Measurements from ENCODE around the gene GOLGA5.
A peak's percentile ranks its signal among the peaks of the same experiment; 100 is the strongest.
"Not testable (repeated sequence)": the region's sequence is repeated elsewhere in the genome, so short reads cannot be mapped to it uniquely, and the experiment has no call there.

GOLGA5 gene

GRCh38 chr14:92768795-92769194 is 25.3 kb upstream of the GOLGA5 start:
- Histone ChIP-seq H3K9me3 (replicated peaks in 1 of 11) (no peaks in the 10 kb centered on the region), H3K4me2 (peak overlapping the region; percentile 6 to 94 (median 40); a peak in 19 of 22 replicates)
- no peak for TF ChIP-seq Cebpa-rat (IDR thresholded peaks at IDR 0.05)

GRCh38 chr14:92770484-92770883 is 23.6 kb upstream of the GOLGA5 start:
- Histone ChIP-seq H3K4me2 (peak overlapping the region in 3 of 11 experiments; percentile 72 to 94 (median 83); a peak in 6 of 22 replicates), H3K36me3 (no peaks in the 10 kb centered on the region), H3K27ac (peak overlapping the region in 4 of 11 experiments; percentile 68 to 99 (median 94); a peak in 8 of 22 replicates), H3K4me3 (no peak overlapping the region), H4K20me1 (no peaks in the 10 kb centered on the region), H3K9me3 (replicated peaks in 1 of 11) (no peaks in the 10 kb centered on the region), H3K9ac (peak overlapping the region in 3 of 11 experiments; percentile 77 to 88 (median 87); a peak in 6 of 22 replicates), H3K27me3 (no peaks in the 10 kb centered on the region), H3K4me1 (peaks cover 26 to 100% (median 31%) of the 10 kb centered on the region in 10 experiments)
- TF ChIP-seq Cebpa-rat (IDR thresholded peaks at IDR 0.05) = no peak

More at GRCh38 chr14:92768795-92769194, 25.3 kb upstream of the GOLGA5 start:
- Histone ChIP-seq H3K27me3 (no peaks in the 10 kb centered on the region), H3K4me3 (no peak overlapping the region; a peak in 1 of 20 replicates), H3K4me1 (peaks cover 12 to 99% (median 27%) of the 10 kb centered on the region in 10 experiments), H3K9ac (peak overlapping the region in 3 of 11 experiments; percentile 52 to 88 (median 87); a peak in 7 of 22 replicates), H4K20me1 (no peaks in the 10 kb centered on the region), H3K27ac (peak overlapping the region in 4 of 11 experiments; percentile 37 to 99 (median 94); a peak in 7 of 22 replicates), H3K36me3 (no peaks in the 10 kb centered on the region)

DNA sequence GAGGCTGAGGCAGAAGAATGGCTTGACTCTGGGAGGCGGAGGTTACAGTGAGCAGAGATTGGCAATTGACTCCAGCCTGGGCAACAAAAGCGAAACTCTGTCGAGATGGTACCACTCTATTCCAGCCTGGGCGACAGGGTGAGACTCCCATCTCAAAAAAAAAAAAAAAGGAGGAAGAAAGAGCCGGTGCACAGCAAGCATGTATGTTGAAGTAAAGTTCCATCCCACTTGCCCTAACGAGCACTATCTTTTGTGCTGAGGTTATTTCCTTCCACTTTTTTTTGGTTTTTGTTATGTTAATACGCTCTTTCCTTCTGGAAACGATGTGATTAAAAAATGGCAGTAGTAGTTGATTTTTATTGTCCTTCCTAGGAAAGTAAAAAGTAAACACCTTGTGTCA is 19.5 kb upstream of the GOLGA5 start:
- Histone ChIP-seq H3K27me3 (no peaks in the 10 kb centered on the region), H3K4me1 (peaks cover 39 to 100% (median 47%) of the 10 kb centered on the region in 10 experiments), H3K4me2 (peak overlapping the region; percentile 56 to 94 (median 73)), H3K27ac (peak overlapping the region in 10 of 11 experiments; percentile 38 to 96 (median 70); a peak in 18 of 22 replicates), H3K4me3 (no peak overlapping the region; a peak in 1 of 20 replicates), H3K9ac (peak overlapping the region in 4 of 11 experiments; percentile 1 to 88 (median 78); a peak in 6 of 22 replicates), H4K20me1 (no peaks in the 10 kb centered on the region), H3K36me3 (no peaks in the 10 kb centered on the region), H3K9me3 (replicated peaks in 1 of 11) (no peaks in the 10 kb centered on the region)
- TF ChIP-seq Cebpa-rat (IDR thresholded peaks at IDR 0.05) = no peak

- not testable (repeated sequence) for H3K36me3 ChIP-seq; H3K9me3 ChIP-seq (replicated peaks in 1 of 11); H3K4me3 ChIP-seq; H4K20me1 ChIP-seq; H3K27me3 ChIP-seq
- H3K4me2 ChIP-seq = peak overlapping the region; percentile 56 to 94 (median 73)
- peak overlapping the region in 10 of 11 experiments; percentile 43 to 96 (median 70); a peak in 17 of 22 replicates for H3K27ac ChIP-seq
- peaks cover 43 to 100% (median 54%) of the 10 kb centered on the region in 10 experiments for H3K4me1 ChIP-seq
- H3K9ac ChIP-seq = peak overlapping the region in 4 of 11 experiments; percentile 14 to 88 (median 78); a peak in 7 of 22 replicates
Measured at GRCh38 chr14:92775292-92775691, 18.8 kb upstream of the GOLGA5 start.

GRCh38 chr14:92778868-92779565 is 15.1 kb upstream of the GOLGA5 start:
- not testable (repeated sequence) for H3K27me3 ChIP-seq; H3K9ac ChIP-seq; H4K20me1 ChIP-seq; H3K4me3 ChIP-seq; H3K36me3 ChIP-seq; H3K9me3 ChIP-seq (replicated peaks in 1 of 11)
- Histone ChIP-seq H3K4me2 (peak overlapping the region; percentile 49 to 94 (median 66)), H3K27ac (peak overlapping the region in 10 of 11 experiments; percentile 7 to 68 (median 58); a peak in 19 of 22 replicates), H3K4me1 (peaks cover 43 to 94% (median 61%) of the 10 kb centered on the region in 10 experiments)

GRCh38 chr14:92780444-92781232 is 13.5 kb upstream of the GOLGA5 start:
- no peak overlapping the region for H3K4me3 ChIP-seq
- H3K9ac ChIP-seq = no peak overlapping the region
- TF ChIP-seq Cebpa-rat (IDR thresholded peaks at IDR 0.05) = no peak
- H3K27ac ChIP-seq = peak overlapping the region in 4 of 11 experiments; percentile 41 to 64 (median 56); a peak in 6 of 22 replicates
- no peaks in the 10 kb centered on the region; a peak in 1 of 22 replicates for H4K20me1 ChIP-seq
- H3K4me2 ChIP-seq = peak overlapping the region in 9 of 11 experiments; percentile 10 to 94 (median 66); a peak in 15 of 22 replicates
- H3K36me3 ChIP-seq = no peaks in the 10 kb centered on the region
- peaks cover 31 to 94% (median 51%) of the 10 kb centered on the region in 10 experiments for H3K4me1 ChIP-seq
- H3K27me3 ChIP-seq = no peaks in the 10 kb centered on the region
- H3K9me3 ChIP-seq (replicated peaks in 1 of 11) = no peaks in the 10 kb centered on the region

- no peak overlapping the region for H3K4me3 ChIP-seq
- peaks cover 0 to 3% (median 0%) of the 10 kb centered on the region in 11 experiments; a peak in 4 of 22 replicates for H3K9me3 ChIP-seq (replicated peaks in 1 of 11)
- H3K27ac ChIP-seq = no peak overlapping the region
- no peaks in the 10 kb centered on the region for H3K27me3 ChIP-seq
- TF ChIP-seq Cebpa-rat (IDR thresholded peaks at IDR 0.05) = no peak
- H4K20me1 ChIP-seq = no peaks in the 10 kb centered on the region; a peak in 1 of 22 replicates
- H3K4me2 ChIP-seq = peak overlapping the region in 2 of 11 experiments; percentile 70 to 83; a peak in 1 of 22 replicates
- no peaks in the 10 kb centered on the region for H3K36me3 ChIP-seq
- no peak overlapping the region for H3K9ac ChIP-seq
- H3K4me1 ChIP-seq = peaks cover 31 to 94% (median 52%) of the 10 kb centered on the region in 10 experiments
Measured at GRCh38 chr14:92781350-92781749, 12.8 kb upstream of the GOLGA5 start.

DNA sequence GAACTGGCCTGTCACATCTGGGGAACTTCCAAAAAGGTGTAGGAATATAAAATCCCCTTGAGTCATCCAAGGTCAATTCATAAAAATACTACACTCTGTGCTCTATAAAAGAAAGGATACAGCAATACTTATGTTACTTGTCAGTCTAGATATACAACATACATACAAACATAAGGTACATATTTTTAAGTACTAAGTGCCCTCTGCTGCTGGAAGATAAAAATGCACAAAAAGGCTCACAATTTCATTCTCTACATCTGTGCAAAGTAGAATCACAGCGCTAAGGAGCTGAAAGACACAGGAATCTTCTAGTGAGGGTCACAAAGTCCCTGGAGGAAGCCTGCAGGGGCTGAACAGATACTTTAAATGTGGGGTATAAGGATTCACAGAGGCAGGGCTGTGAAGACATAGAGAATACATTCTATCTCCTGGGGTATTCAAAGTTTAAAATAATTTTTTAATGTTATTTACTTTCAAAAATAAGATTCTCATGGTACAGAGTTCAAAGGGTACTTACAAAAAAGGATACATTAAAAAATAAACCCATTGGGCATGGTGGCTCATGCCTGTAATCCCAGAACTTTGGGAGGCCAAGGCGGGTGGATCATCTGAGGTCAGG is 10.2 kb upstream of the GOLGA5 start:
- no peaks in the 10 kb centered on the region for H3K36me3 ChIP-seq
- peaks cover 22 to 81% (median 49%) of the 10 kb centered on the region in 10 experiments for H3K4me1 ChIP-seq
- no peaks in the 10 kb centered on the region; a peak in 1 of 22 replicates for H4K20me1 ChIP-seq
- peak overlapping the region in 2 of 11 experiments; percentile 60 to 70; a peak in 4 of 22 replicates for H3K4me2 ChIP-seq
- no peak for TF ChIP-seq Cebpa-rat (IDR thresholded peaks at IDR 0.05)
- H3K9me3 ChIP-seq (replicated peaks in 1 of 11) = peaks cover 10 to 27% (median 21%) of the 10 kb centered on the region in 11 experiments
- no peaks in the 10 kb centered on the region for H3K27me3 ChIP-seq
- peak overlapping the region in 3 of 11 experiments; percentile 18 to 57 (median 33); a peak in 2 of 22 replicates for H3K9ac ChIP-seq
- no peak overlapping the region for H3K4me3 ChIP-seq
- H3K27ac ChIP-seq = peak overlapping the region in 4 of 11 experiments; percentile 24 to 60 (median 34); a peak in 3 of 22 replicates

Data from BLaER1 treated with 17β-estradiol and CSF1 and Interleukin-3, amounts not matched to agents 10 nM and 100 nM (cell line).